GM23338 (cell line): Measurements from ENCODE around the gene MAGEA9B. TPM values are rescaled to one million over a fixed set of nuclear protein-coding genes. Genes with fewer than 3 reads are reported as not detected.

Experiments
- ATAC-seq: fragments of 200-7000 bp; cut with Tn5 transposase; 3 replicates; pipeline ENCODE4 v1.9.1; 2020
- DNase-seq: peaks from one replicate; pipeline ENCODE4 v3.0.0-alpha.2; 2015; ENCODE audit warnings: low spot score
- H2AFZ ChIP-seq: fragments of 200-600 bp; sonication (generic); 2 replicates; pipeline ENCODE4 v1.8.0; 2016; ENCODE audit warnings: antibody characterized with exemption, mild to moderate bottlenecking, moderate library complexity
- H3F3A ChIP-seq: fragments of 200-600 bp; sonication (generic); replicated peaks from 2 replicates; pipeline ENCODE4 v1.8.0; 2017; ENCODE audit warnings: antibody characterized with exemption, mixed run types, low read depth
- H3K27ac ChIP-seq: fragments of 200-600 bp; sonication (generic); 2 replicates; pipeline ENCODE4 v1.6.1; 2016; ENCODE audit warnings: low read depth
- H3K27me3 ChIP-seq: fragments of 200-600 bp; sonication (generic); 2 replicates; pipeline ENCODE4 v1.8.0; 2016; ENCODE audit warnings: mild to moderate bottlenecking, mixed run types, moderate library complexity; ENCODE audit not compliant: insufficient read depth
- H3K36me3 ChIP-seq: fragments of 200-600 bp; sonication (generic); 2 replicates; pipeline ENCODE4 v1.8.0; 2016; ENCODE audit warnings: mild to moderate bottlenecking; ENCODE audit not compliant: insufficient read depth
- H3K4me1 ChIP-seq: fragments of 200-600 bp; sonication (generic); 2 replicates; pipeline ENCODE4 v1.8.0; 2016; ENCODE audit warnings: mild to moderate bottlenecking, moderate library complexity; ENCODE audit not compliant: insufficient read depth
- H3K4me2 ChIP-seq: fragments of 200-600 bp; sonication (generic); 2 replicates; pipeline ENCODE4 v1.7.1; 2017; ENCODE audit warnings: mixed run types
- H3K4me3 ChIP-seq: fragments of 200-600 bp; sonication (generic); 2 replicates; pipeline ENCODE4 v1.6.1; 2016; ENCODE audit warnings: mixed run types
- H3K79me2 ChIP-seq: fragments of 200-600 bp; sonication (generic); replicated peaks from 2 replicates; pipeline ENCODE4 v1.8.0; 2017; ENCODE audit warnings: mild to moderate bottlenecking; ENCODE audit not compliant: insufficient read depth
- H3K9me2 ChIP-seq: fragments of 200-600 bp; sonication (generic); 2 replicates; pipeline ENCODE4 v1.8.0; 2017; ENCODE audit not compliant: insufficient read depth
- H4K20me1 ChIP-seq: fragments of 200-600 bp; sonication (generic); replicated peaks from 2 replicates; pipeline ENCODE4 v1.8.0; 2017; ENCODE audit warnings: mild to moderate bottlenecking; ENCODE audit not compliant: insufficient read depth
- H3K27ac Mint-ChIP-seq: 2 replicates; pipeline ENCODE4 v1.8.0; 2020; ENCODE audit warnings: inconsistent platforms, mild to moderate bottlenecking, moderate library complexity, mixed read lengths
- H3K27me3 Mint-ChIP-seq: 3 replicates; pipeline ENCODE4 v1.8.0; 2022; ENCODE audit warnings: low read depth, mild to moderate bottlenecking, moderate library complexity, mixed read lengths, inconsistent platforms; ENCODE audit not compliant: insufficient read depth, poor library complexity
- H3K36me3 Mint-ChIP-seq: 3 replicates; pipeline ENCODE4 v1.8.0; 2021; ENCODE audit warnings: low read depth, mild to moderate bottlenecking, inconsistent platforms, moderate library complexity, mixed read lengths
- H3K4me1 Mint-ChIP-seq: 3 replicates; pipeline ENCODE4 v1.8.0; 2020; ENCODE audit warnings: mild to moderate bottlenecking, inconsistent platforms, mixed read lengths
- H3K4me3 Mint-ChIP-seq: 3 replicates; pipeline ENCODE4 v1.8.0; 2021; ENCODE audit warnings: moderate library complexity, mild to moderate bottlenecking, inconsistent platforms, mixed read lengths
- H3K9me3 Mint-ChIP-seq: 3 replicates; pipeline ENCODE4 v1.8.0; 2020; ENCODE audit warnings: moderate library complexity, mild to moderate bottlenecking, inconsistent platforms, mixed read lengths
- CREB1 ChIP-seq: fragments of 250-450 bp; sonication (Bioruptor Pico); IDR thresholded peaks from 2 replicates; pipeline ENCODE4 v1.5.0; 2020; ENCODE audit warnings: low read depth, mild to moderate bottlenecking, moderate library complexity
- EZH2 ChIP-seq: fragments of 200-600 bp; sonication (generic); IDR thresholded peaks from one replicate; pipeline ENCODE4 v1.8.0; 2017; ENCODE audit warnings: antibody characterized with exemption, mild to moderate bottlenecking, low read depth; ENCODE audit not compliant: unreplicated experiment
- EZH2phosphoT487 ChIP-seq: fragments of 200-600 bp; sonication (generic); IDR thresholded peaks from one replicate; pipeline ENCODE4 v1.8.1; 2018; ENCODE audit warnings: antibody characterized with exemption; ENCODE audit not compliant: unreplicated experiment
- JUNB ChIP-seq: IDR thresholded peaks from one replicate; pipeline ENCODE4 v1.6.1; 2016; ENCODE audit warnings: antibody characterized with exemption; ENCODE audit not compliant: unreplicated experiment
- NANOG ChIP-seq: IDR thresholded peaks from 2 replicates; pipeline ENCODE4 v1.6.1; 2016; ENCODE audit warnings: antibody characterized with exemption, borderline replicate concordance
- POLR2AphosphoS5 ChIP-seq: IDR thresholded peaks from 2 replicates; pipeline ENCODE4 v1.6.1; 2016; ENCODE audit warnings: antibody characterized with exemption, low read depth
- STAT1 ChIP-seq: IDR thresholded peaks from one replicate; pipeline ENCODE4 v1.6.1; 2016; ENCODE audit warnings: antibody characterized with exemption; ENCODE audit not compliant: unreplicated experiment
- ZNF114 ChIP-seq: fragments of 250-450 bp; sonication (Bioruptor Pico); IDR thresholded peaks from 2 replicates; pipeline ENCODE4 v1.5.0; 2020; ENCODE audit warnings: mild to moderate bottlenecking, moderate library complexity
- ZNF331 ChIP-seq: fragments of 250-450 bp; sonication (Bioruptor Pico); IDR thresholded peaks from 2 replicates; pipeline ENCODE4 v1.5.0; 2020; ENCODE audit warnings: low read depth, mild to moderate bottlenecking, moderate library complexity
- polyA plus RNA-seq: library from polyadenylated mRNA; unstranded; fragments of >200 nt; fragmentation: Nextera tagmentation; extraction: Ambion mirVana; gene quantifications from 2 replicates; pipeline ENCODE4 v1.2.1, GENCODE V29; 2016
- total RNA-seq: library from RNA; depleted of rRNA; stranded (reverse); fragments of >200 nt; shearing (Covaris generic); gene quantifications from 2 replicates; pipeline ENCODE4 v1.2.3, GENCODE V29; 2014
- TF ChIP-seq, protein P1 (sequence below): fragments of 250-450 bp; sonication (Bioruptor Pico); IDR thresholded peaks from 2 replicates; pipeline ENCODE4 v1.5.0; 2020; ENCODE audit warnings: mild to moderate bottlenecking, moderate library complexity
- TF ChIP-seq, protein P2 (sequence below): IDR thresholded peaks from 2 replicates; pipeline ENCODE4 v1.6.1; 2016; ENCODE audit warnings: antibody characterized with exemption
- TF ChIP-seq, protein P3 (sequence below), 2 experiments: fragments of 200-600 bp in 1 of 2; sonication (generic) in 1 of 2; conservative IDR thresholded peaks; 2 replicates each; pipeline versions ENCODE4 v1.5.1 to v1.6.1; 2016 to 2017; ENCODE audit warnings: antibody characterized with exemption in 2 of 2, low read depth in 2 of 2, mild to moderate bottlenecking in 2 of 2, moderate library complexity in 1 of 2
- TF ChIP-seq, protein P4 (sequence below): IDR thresholded peaks from one replicate; pipeline ENCODE4 v1.6.1; 2018; ENCODE audit warnings: antibody characterized with exemption; ENCODE audit not compliant: unreplicated experiment

MAGEA9B gene
- total and polyA plus RNA-seq, 2 experiments from 2014 or later = 0.52 TPM; not detected in 1

DNA sequence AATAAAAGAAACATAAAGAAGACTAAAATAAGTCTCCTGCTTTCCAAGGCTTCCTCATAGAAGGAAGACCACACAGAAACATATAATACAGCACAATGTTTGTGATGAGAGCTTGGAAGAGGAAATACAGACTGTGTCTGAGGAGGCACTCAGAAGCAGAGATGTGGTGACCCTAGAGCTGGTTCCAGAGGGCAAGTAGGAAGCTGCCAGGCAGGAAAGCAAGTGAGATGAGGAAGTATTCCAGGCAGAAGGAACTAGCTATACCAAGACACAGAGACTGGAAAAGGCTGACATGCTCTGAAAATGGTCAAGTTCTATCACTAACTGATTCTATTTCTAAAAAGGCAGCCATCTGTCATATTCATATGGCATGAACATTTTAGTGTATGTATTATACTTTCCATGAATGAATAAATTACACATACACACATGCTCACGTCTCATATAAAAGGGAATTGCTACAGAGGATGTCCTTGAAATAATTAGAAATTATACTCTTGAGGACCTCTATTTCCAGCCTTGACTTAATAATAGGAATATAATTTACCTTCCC, 24.4 kb upstream of the MAGEA9B start:
- Histone ChIP-seq H3K4me3 (no peak overlapping the region), H3F3A (no peaks in the 10 kb centered on the region), H2AFZ (no peak overlapping the region), H3K4me1 (no peaks in the 10 kb centered on the region), H3K79me2 (peaks cover 25% of the 10 kb centered on the region), H3K36me3 (no peaks in the 10 kb centered on the region), H3K9me2 (no peaks in the 10 kb centered on the region), H3K4me2 (no peak overlapping the region), H4K20me1 (no peaks in the 10 kb centered on the region), H3K27ac (no peak overlapping the region), H3K27me3 (no peaks in the 10 kb centered on the region)
- Mint-ChIP-seq H3K36me3 (no peaks in the 10 kb centered on the region; the same call in 2 of the 3 replicates), H3K4me1 (peaks cover 7% of the 10 kb centered on the region; the same call in 2 of the 3 replicates), H3K27me3 (peaks cover 2% of the 10 kb centered on the region), H3K9me3 (no peaks in the 10 kb centered on the region), H3K27ac (no peak overlapping the region), H3K4me3 (no peak overlapping the region)
- TF ChIP-seq JUNB (no peak), ZNF331 (no peak), ZNF114 (CRISPR knock-in tag) (no peak), EZH2phosphoT487 (no peak), EZH2 (no peak), POLR2AphosphoS5 (no peak), CREB1 (no peak), NANOG (no peak), STAT1 (no peak)
- TF ChIP-seq, protein P1, sequence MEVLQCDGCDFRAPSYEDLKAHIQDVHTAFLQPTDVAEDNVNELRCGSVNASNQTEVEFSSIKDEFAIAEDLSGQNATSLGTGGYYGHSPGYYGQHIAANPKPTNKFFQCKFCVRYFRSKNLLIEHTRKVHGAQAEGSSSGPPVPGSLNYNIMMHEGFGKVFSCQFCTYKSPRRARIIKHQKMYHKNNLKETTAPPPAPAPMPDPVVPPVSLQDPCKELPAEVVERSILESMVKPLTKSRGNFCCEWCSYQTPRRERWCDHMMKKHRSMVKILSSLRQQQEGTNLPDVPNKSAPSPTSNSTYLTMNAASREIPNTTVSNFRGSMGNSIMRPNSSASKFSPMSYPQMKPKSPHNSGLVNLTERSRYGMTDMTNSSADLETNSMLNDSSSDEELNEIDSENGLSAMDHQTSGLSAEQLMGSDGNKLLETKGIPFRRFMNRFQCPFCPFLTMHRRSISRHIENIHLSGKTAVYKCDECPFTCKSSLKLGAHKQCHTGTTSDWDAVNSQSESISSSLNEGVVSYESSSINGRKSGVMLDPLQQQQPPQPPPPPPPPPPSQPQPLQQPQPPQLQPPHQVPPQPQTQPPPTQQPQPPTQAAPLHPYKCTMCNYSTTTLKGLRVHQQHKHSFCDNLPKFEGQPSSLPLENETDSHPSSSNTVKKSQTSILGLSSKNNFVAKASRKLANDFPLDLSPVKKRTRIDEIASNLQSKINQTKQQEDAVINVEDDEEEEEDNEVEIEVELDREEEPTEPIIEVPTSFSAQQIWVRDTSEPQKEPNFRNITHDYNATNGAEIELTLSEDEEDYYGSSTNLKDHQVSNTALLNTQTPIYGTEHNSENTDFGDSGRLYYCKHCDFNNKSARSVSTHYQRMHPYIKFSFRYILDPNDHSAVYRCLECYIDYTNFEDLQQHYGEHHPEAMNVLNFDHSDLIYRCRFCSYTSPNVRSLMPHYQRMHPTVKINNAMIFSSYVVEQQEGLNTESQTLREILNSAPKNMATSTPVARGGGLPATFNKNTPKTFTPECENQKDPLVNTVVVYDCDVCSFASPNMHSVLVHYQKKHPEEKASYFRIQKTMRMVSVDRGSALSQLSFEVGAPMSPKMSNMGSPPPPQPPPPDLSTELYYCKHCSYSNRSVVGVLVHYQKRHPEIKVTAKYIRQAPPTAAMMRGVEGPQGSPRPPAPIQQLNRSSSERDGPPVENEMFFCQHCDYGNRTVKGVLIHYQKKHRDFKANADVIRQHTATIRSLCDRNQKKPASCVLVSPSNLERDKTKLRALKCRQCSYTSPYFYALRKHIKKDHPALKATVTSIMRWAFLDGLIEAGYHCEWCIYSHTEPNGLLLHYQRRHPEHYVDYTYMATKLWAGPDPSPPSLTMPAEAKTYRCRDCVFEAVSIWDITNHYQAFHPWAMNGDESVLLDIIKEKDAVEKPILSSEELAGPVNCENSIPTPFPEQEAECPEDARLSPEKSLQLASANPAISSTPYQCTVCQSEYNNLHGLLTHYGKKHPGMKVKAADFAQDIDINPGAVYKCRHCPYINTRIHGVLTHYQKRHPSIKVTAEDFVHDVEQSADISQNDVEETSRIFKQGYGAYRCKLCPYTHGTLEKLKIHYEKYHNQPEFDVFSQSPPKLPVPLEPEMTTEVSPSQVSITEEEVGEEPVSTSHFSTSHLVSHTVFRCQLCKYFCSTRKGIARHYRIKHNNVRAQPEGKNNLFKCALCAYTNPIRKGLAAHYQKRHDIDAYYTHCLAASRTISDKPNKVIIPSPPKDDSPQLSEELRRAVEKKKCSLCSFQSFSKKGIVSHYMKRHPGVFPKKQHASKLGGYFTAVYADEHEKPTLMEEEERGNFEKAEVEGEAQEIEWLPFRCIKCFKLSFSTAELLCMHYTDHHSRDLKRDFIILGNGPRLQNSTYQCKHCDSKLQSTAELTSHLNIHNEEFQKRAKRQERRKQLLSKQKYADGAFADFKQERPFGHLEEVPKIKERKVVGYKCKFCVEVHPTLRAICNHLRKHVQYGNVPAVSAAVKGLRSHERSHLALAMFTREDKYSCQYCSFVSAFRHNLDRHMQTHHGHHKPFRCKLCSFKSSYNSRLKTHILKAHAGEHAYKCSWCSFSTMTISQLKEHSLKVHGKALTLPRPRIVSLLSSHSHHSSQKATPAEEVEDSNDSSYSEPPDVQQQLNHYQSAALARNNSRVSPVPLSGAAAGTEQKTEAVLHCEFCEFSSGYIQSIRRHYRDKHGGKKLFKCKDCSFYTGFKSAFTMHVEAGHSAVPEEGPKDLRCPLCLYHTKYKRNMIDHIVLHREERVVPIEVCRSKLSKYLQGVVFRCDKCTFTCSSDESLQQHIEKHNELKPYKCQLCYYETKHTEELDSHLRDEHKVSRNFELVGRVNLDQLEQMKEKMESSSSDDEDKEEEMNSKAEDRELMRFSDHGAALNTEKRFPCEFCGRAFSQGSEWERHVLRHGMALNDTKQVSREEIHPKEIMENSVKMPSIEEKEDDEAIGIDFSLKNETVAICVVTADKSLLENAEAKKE (CRISPR knock-in tag) = no peak
- TF ChIP-seq, protein P2, sequence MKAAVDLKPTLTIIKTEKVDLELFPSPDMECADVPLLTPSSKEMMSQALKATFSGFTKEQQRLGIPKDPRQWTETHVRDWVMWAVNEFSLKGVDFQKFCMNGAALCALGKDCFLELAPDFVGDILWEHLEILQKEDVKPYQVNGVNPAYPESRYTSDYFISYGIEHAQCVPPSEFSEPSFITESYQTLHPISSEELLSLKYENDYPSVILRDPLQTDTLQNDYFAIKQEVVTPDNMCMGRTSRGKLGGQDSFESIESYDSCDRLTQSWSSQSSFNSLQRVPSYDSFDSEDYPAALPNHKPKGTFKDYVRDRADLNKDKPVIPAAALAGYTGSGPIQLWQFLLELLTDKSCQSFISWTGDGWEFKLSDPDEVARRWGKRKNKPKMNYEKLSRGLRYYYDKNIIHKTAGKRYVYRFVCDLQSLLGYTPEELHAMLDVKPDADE = no peak
- TF ChIP-seq, protein P3, sequence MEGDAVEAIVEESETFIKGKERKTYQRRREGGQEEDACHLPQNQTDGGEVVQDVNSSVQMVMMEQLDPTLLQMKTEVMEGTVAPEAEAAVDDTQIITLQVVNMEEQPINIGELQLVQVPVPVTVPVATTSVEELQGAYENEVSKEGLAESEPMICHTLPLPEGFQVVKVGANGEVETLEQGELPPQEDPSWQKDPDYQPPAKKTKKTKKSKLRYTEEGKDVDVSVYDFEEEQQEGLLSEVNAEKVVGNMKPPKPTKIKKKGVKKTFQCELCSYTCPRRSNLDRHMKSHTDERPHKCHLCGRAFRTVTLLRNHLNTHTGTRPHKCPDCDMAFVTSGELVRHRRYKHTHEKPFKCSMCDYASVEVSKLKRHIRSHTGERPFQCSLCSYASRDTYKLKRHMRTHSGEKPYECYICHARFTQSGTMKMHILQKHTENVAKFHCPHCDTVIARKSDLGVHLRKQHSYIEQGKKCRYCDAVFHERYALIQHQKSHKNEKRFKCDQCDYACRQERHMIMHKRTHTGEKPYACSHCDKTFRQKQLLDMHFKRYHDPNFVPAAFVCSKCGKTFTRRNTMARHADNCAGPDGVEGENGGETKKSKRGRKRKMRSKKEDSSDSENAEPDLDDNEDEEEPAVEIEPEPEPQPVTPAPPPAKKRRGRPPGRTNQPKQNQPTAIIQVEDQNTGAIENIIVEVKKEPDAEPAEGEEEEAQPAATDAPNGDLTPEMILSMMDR (conservative IDR thresholded peaks at IDR 0.05; ENCODE audit: low read depth in 2 of 2) = no peak
- TF ChIP-seq, protein P4, sequence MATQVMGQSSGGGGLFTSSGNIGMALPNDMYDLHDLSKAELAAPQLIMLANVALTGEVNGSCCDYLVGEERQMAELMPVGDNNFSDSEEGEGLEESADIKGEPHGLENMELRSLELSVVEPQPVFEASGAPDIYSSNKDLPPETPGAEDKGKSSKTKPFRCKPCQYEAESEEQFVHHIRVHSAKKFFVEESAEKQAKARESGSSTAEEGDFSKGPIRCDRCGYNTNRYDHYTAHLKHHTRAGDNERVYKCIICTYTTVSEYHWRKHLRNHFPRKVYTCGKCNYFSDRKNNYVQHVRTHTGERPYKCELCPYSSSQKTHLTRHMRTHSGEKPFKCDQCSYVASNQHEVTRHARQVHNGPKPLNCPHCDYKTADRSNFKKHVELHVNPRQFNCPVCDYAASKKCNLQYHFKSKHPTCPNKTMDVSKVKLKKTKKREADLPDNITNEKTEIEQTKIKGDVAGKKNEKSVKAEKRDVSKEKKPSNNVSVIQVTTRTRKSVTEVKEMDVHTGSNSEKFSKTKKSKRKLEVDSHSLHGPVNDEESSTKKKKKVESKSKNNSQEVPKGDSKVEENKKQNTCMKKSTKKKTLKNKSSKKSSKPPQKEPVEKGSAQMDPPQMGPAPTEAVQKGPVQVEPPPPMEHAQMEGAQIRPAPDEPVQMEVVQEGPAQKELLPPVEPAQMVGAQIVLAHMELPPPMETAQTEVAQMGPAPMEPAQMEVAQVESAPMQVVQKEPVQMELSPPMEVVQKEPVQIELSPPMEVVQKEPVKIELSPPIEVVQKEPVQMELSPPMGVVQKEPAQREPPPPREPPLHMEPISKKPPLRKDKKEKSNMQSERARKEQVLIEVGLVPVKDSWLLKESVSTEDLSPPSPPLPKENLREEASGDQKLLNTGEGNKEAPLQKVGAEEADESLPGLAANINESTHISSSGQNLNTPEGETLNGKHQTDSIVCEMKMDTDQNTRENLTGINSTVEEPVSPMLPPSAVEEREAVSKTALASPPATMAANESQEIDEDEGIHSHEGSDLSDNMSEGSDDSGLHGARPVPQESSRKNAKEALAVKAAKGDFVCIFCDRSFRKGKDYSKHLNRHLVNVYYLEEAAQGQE = no peak
- ATAC-seq (no peak), DNase-seq (no peak)
